ENCODE results near the gene PRX. TPM values are rescaled to one million over a fixed set of nuclear protein-coding genes. Genes with fewer than 3 reads are reported as not detected.

PRX gene
- total RNA-seq, 6 experiments from 2014 or later, result 0.86 to 1.5 (median 0.94) TPM

Small RNA genes within 50 kb of the gene (microRNA-seq; reads per million reads assigned to microRNA genes)
- not detected for gene MIR6796

Other genes starting within 250 kb of the PRX start
- 10 to 100 TPM; 10.7 to 14.9 (median 11.3) TPM for gene MAP3K10, start 222.0 kb downstream of the PRX start, total RNA-seq (2021; fragmentation: NEBNext Ultra II Directional; extraction: Animal tissue kit (Norgen Biotek cat#: 25700))
- gene TTC9B, start 195.0 kb downstream of the PRX start, total RNA-seq (2021; fragmentation: NEBNext Ultra II Directional; extraction: Animal tissue kit (Norgen Biotek cat#: 25700)), result not detected
- under 1 TPM in 3 of 6 experiments, not detected in 3; 0.22 to 0.33 (median 0.31) TPM for gene CCNP, start 186.7 kb downstream of the PRX start, total RNA-seq (2021; fragmentation: NEBNext Ultra II Directional; extraction: Animal tissue kit (Norgen Biotek cat#: 25700))
- gene AKT2, start 128.0 kb downstream of the PRX start, total RNA-seq (2021; fragmentation: NEBNext Ultra II Directional; extraction: Animal tissue kit (Norgen Biotek cat#: 25700)), result 100 to 1,000 TPM; 128 to 133 (median 130) TPM
- 10 to 100 TPM; 15.8 to 20.0 (median 18.5) TPM for gene C19orf47, start 65.0 kb downstream of the PRX start, total RNA-seq (2021; fragmentation: NEBNext Ultra II Directional; extraction: Animal tissue kit (Norgen Biotek cat#: 25700))
- gene PLD3, start 64.7 kb downstream of the PRX start, total RNA-seq (2021; fragmentation: NEBNext Ultra II Directional; extraction: Animal tissue kit (Norgen Biotek cat#: 25700)), result 100 to 1,000 TPM; 141 to 211 (median 152) TPM
- gene HIPK4, start 23.2 kb downstream of the PRX start, total RNA-seq (2021; fragmentation: NEBNext Ultra II Directional; extraction: Animal tissue kit (Norgen Biotek cat#: 25700)), result under 1 TPM in 4 of 6 experiments, not detected in 2; 0.07 to 0.11 (median 0.10) TPM
- 10 to 100 TPM; 18.5 to 25.4 (median 21.2) TPM for gene SERTAD1, start 12.6 kb upstream of the PRX start, total RNA-seq (2021; fragmentation: NEBNext Ultra II Directional; extraction: Animal tissue kit (Norgen Biotek cat#: 25700))
- 10 to 100 TPM; 35.9 to 47.0 (median 41.2) TPM for gene SERTAD3, start 31.0 kb upstream of the PRX start, total RNA-seq (2021; fragmentation: NEBNext Ultra II Directional; extraction: Animal tissue kit (Norgen Biotek cat#: 25700))
- gene BLVRB, start 52.4 kb upstream of the PRX start, total RNA-seq (2021; fragmentation: NEBNext Ultra II Directional; extraction: Animal tissue kit (Norgen Biotek cat#: 25700)), result 10 to 100 TPM; 35.3 to 55.7 (median 52.5) TPM
- gene SPTBN4, start 53.6 kb upstream of the PRX start, total RNA-seq (2021; fragmentation: NEBNext Ultra II Directional; extraction: Animal tissue kit (Norgen Biotek cat#: 25700)), result under 1 TPM; 0.17 to 0.96 (median 0.54) TPM
- gene SHKBP1, start 163.5 kb upstream of the PRX start, total RNA-seq (2021; fragmentation: NEBNext Ultra II Directional; extraction: Animal tissue kit (Norgen Biotek cat#: 25700)), result 10 to 100 TPM; 58.5 to 95.2 (median 83.0) TPM
- 10 to 100 TPM; 36.6 to 54.9 (median 51.4) TPM for gene LTBP4, start 188.0 kb upstream of the PRX start, total RNA-seq (2021; fragmentation: NEBNext Ultra II Directional; extraction: Animal tissue kit (Norgen Biotek cat#: 25700))

Data from HFFc6 (cell line).